B cell (primary cell): ENCODE data around the gene CYTIP. TPM values are rescaled to one million over a fixed set of nuclear protein-coding genes. Genes with fewer than 3 reads are reported as not detected.
A peak's percentile ranks its signal among the peaks of the same experiment; 100 is the strongest.

Source experiments
- ATAC-seq: fragments of 200-7000 bp; cut with Tn5 transposase; one replicate; pipeline ENCODE4 v1.10.0; 2021; ENCODE audit warnings: low read depth, mild to moderate bottlenecking, moderate number of reproducible peaks, moderate library complexity
- CTCF ChIA-PET: fragments of 350-600 bp; sonication (Branson Sonifier 250); formaldehyde crosslinking; loops from one replicate; lab custom pipeline; 2021; ENCODE audit warnings: antibody characterized with exemption, inconsistent platforms; lab: Charles Lee
- POLR2A ChIA-PET: fragments of 350-600 bp; sonication (Branson Sonifier 250); formaldehyde crosslinking; loops from one replicate; lab custom pipeline; 2021; ENCODE audit warnings: antibody characterized with exemption; lab: Charles Lee
- DNase-seq: peaks from one replicate; pipeline ENCODE4 v3.0.0; 2013
- H2AFZ ChIP-seq: 2 replicates; pipeline ENCODE4 v1.6.1; 2012; ENCODE audit warnings: mild to moderate bottlenecking, low read depth, low read length; ENCODE audit not compliant: insufficient read depth, poor library complexity, severe bottlenecking
- H3K27ac ChIP-seq, 2 donors: 1 replicate in 1 of 2; 2 replicates in 1 of 2; pipeline ENCODE4 v1.5.1; 2012 to 2013; ENCODE audit warnings: low read length in 2 of 2, mild to moderate bottlenecking in 2 of 2, moderate library complexity in 1 of 2
- H3K27me3 ChIP-seq, 4 experiments: fragments of 200-600 bp in 1 of 4; sonication (generic) in 1 of 4; replicated peaks in 1 of 4; 1 replicate in 2 of 4; 2 replicates in 2 of 4; pipeline versions ENCODE4 v1.6.1 to v1.7.0; 2013 to 2016; ENCODE audit warnings: low read length in 3 of 4, mild to moderate bottlenecking in 2 of 4, mixed read lengths in 1 of 4, moderate library complexity in 1 of 4; ENCODE audit not compliant: insufficient read depth in 4 of 4, control insufficient read depth in 3 of 4; ENCODE audit errors: control extremely low read depth in 1 of 4
- H3K36me3 ChIP-seq, 2 experiments: replicated peaks in 1 of 2; 1 replicate in 1 of 2; 2 replicates in 1 of 2; pipeline versions ENCODE4 v1.6.1 to v1.7.1; 2013; ENCODE audit warnings: low read length in 1 of 2; ENCODE audit not compliant: insufficient read depth in 2 of 2, control insufficient read depth in 1 of 2; ENCODE audit errors: control extremely low read depth in 1 of 2, extremely low read depth in 1 of 2
- H3K4me1 ChIP-seq, 2 donors: fragments of 200-600 bp in 1 of 2; sonication (generic) in 1 of 2; 1 replicate in 1 of 2; 2 replicates in 1 of 2; pipeline versions ENCODE4 v1.5.1 to v1.6.1; 2013 to 2017; ENCODE audit warnings: low read length in 2 of 2; ENCODE audit not compliant: control insufficient read depth in 2 of 2, insufficient read depth in 2 of 2
- H3K4me2 ChIP-seq: replicated peaks from 2 replicates; pipeline ENCODE3; 2012; ENCODE audit warnings: mild to moderate bottlenecking, low read depth, low read length; ENCODE audit not compliant: poor library complexity, severe bottlenecking
- H3K4me3 ChIP-seq, 5 experiments: fragments of 200-600 bp in 1 of 5; sonication (generic) in 1 of 5; 1 replicate in 3 of 5; 2 replicates in 2 of 5; pipeline versions ENCODE4 v1.5.1 to v1.7.0; 2011 to 2016; ENCODE audit warnings: low read length in 4 of 5, mild to moderate bottlenecking in 4 of 5, low read depth in 2 of 5, control low read depth in 1 of 5, moderate library complexity in 1 of 5; ENCODE audit not compliant: insufficient read depth in 1 of 5; ENCODE audit errors: control extremely low read depth in 1 of 5, extremely low read depth in 1 of 5
- H3K79me2 ChIP-seq: fragments of 200-600 bp; sonication (generic); one replicate; pipeline ENCODE4 v1.6.0; 2016; ENCODE audit warnings: low read length; ENCODE audit not compliant: control insufficient read depth, insufficient read depth
- H3K9ac ChIP-seq: fragments of 200-600 bp; sonication (generic); 2 replicates; pipeline ENCODE4 v1.6.1; 2017; ENCODE audit warnings: mild to moderate bottlenecking, low read length, moderate library complexity
- H3K9me3 ChIP-seq, 3 donors: one replicate each; pipeline versions ENCODE4 v1.6.1 to v1.7.1; 2013; ENCODE audit warnings: low read length in 2 of 3; ENCODE audit not compliant: control insufficient read depth in 2 of 3, insufficient read depth in 1 of 3; ENCODE audit errors: control extremely low read depth in 1 of 3
- H4K20me1 ChIP-seq: 2 replicates; pipeline ENCODE4 v1.6.0; 2012; ENCODE audit warnings: mild to moderate bottlenecking, low read length; ENCODE audit not compliant: insufficient read depth, control insufficient read depth, poor library complexity, severe bottlenecking
- H3K27ac Mint-ChIP-seq: one replicate; pipeline ENCODE4 v1.8.0; 2021; ENCODE audit warnings: mixed read lengths
- H3K27me3 Mint-ChIP-seq: one replicate; pipeline ENCODE4 v1.8.0; 2021; ENCODE audit warnings: mixed read lengths
- H3K4me1 Mint-ChIP-seq: one replicate; pipeline ENCODE4 v1.8.0; 2021; ENCODE audit warnings: mixed read lengths
- H3K4me3 Mint-ChIP-seq: one replicate; pipeline ENCODE4 v1.8.0; 2021; ENCODE audit warnings: mixed read lengths
- H3K9me3 Mint-ChIP-seq: one replicate; pipeline ENCODE4 v1.8.0; 2022; ENCODE audit warnings: mixed read lengths; ENCODE audit not compliant: insufficient read depth
- CTCF ChIP-seq: fragments of 200-600 bp; IDR thresholded peaks from one replicate; pipeline ENCODE4 v1.8.0; 2022; ENCODE audit warnings: antibody characterized with exemption, mild to moderate bottlenecking
- EZH2 ChIP-seq: IDR thresholded peaks from 2 replicates; pipeline ENCODE4 v1.6.1; 2012; ENCODE audit warnings: borderline replicate concordance, low read depth, mild to moderate bottlenecking, moderate library complexity, low read length; ENCODE audit not compliant: insufficient read depth, poor library complexity, severe bottlenecking
- WGBS: methylation state at CpG from one replicate; pipeline ENCODE4 v1.1.5; 2013; ENCODE audit warnings: missing lambda C conversion rate; ENCODE audit not compliant: insufficient coverage; 5-methylcytosine and 5-hydroxymethylcytosine counted together
- intact Hi-C: fragments of 100-400 bp; cut with micrococcal nuclease; formaldehyde crosslinking; loops from one replicate; pipeline ENCODE4 v1.10.0; 2022
- polyA plus RNA-seq: library from polyadenylated mRNA; depleted of rRNA; stranded (reverse); fragments of >200 nt; gene quantifications from 2 replicates; pipeline ENCODE4 v1.2.3, GENCODE V29; 2012
- total RNA-seq, 2 donors: library from RNA; stranded (reverse); fragments of 120-200 nt in 1 of 2; gene quantifications; 1 replicate in 1 of 2; 2 replicates in 1 of 2; pipeline versions ENCODE4 v1.2.3 to v1.2.4, GENCODE V29; 2013 to 2022

CYTIP gene
- total and polyA plus RNA-seq, 2 donors (not counting 1 experiment from before 2014, with no cell fraction given), result 73.0 to 327 TPM

DNA sequence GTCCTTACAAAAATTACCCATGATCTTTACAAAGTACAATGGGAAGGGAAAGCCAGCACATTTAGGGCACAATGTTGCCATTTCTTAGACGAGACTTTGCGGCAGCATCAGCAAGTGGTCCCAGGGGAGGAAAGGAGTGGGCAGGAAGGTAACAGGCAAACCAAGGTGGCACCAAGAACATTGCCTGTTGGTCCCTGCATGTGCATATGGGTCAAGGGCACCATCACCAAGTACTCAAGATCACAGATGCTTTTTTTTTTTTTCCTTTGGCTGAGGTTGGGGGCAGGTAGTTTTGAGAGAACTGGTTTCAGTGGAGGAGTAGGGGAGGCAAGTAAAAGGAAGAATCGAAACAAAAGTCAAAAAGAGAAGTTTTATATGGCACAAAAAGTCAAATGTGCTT is 752 bp upstream of the CYTIP start:
- Histone ChIP-seq H3K4me1 (peaks cover 34 to 37% of the 10 kb centered on the region in 2 donors), H3K27ac (peak overlapping the region; percentile 93 to 96), H3K4me2 (peak overlapping the region; percentile 76), H4K20me1 (peaks cover 5% of the 10 kb centered on the region), H3K9me3 (no peaks in the 10 kb centered on the region), H3K4me3 (peak overlapping the region; percentile 82 to 98 (median 92)), H3K36me3 (peaks cover 0 to 8% of the 10 kb centered on the region in 2 experiments), H2AFZ (peak overlapping the region; percentile 56), H3K27me3 (no peaks in the 10 kb centered on the region), H3K9ac (peak overlapping the region; percentile 96), H3K79me2 (peaks cover 66% of the 10 kb centered on the region)
- ChIA-PET POLR2A (interaction anchor here (2.0 to 6.1 kb wide), 2 partner anchors 24 to 40 kb away, joined by 29 to 41 read pairs; no protein-coding TSS in a partner anchor), CTCF (interaction anchor here (0.7 to 2.5 kb wide), 7 partner anchors 22 to 142 kb away, joined by 3 to 27 read pairs (median 6); partner anchors contain the start of gene ERMN)
- peak; percentile 28 for ATAC-seq
- whole genome bisulfite sequencing, result 0% methylated on average over 2 of the region's 3 CpGs
- no peaks in the 10 kb centered on the region for H3K27me3 Mint-ChIP-seq
- no peaks in the 10 kb centered on the region for H3K9me3 Mint-ChIP-seq
- peak; percentile 76 for DNase-seq
- intact Hi-C loops, result loop anchor here (1.0 to 5.0 kb wide), 4 partner anchors 9 to 1102 kb away; no protein-coding TSS in a partner anchor
- no peak for TF ChIP-seq CTCF
- no peak for TF ChIP-seq EZH2
- H3K4me3 Mint-ChIP-seq, result peak overlapping the region; percentile 94
- H3K4me1 Mint-ChIP-seq, result peaks cover 33% of the 10 kb centered on the region
- H3K27ac Mint-ChIP-seq, result peak overlapping the region; percentile 95

DNA sequence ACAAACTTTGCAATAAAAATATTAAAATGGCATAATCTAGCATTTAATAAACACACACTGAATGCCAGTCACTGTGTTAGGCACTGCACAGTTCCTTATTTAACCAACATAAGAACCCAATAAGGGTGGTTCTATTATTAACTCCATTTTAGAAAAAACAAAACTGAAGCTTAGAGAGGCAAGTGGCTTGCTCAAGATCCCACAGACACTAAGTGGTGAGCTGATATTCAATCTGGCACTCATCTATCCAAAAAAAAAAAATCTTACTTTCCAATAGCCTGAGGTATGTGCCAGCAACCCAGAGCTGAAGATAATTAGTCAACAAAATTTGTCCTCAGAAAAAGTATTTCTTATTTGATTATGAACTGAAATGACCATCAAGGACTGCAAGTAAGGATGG is 799 bp downstream of the CYTIP start:
- intact Hi-C loops, result loop anchor here (5.0 kb wide), 1 partner anchor 1101 kb away; no protein-coding TSS in a partner anchor
- H3K4me2 ChIP-seq, result peak overlapping the region; percentile 76
- H4K20me1 ChIP-seq, result peaks cover 11% of the 10 kb centered on the region
- no peak overlapping the region for H2AFZ ChIP-seq
- CTCF ChIA-PET, result interaction anchor here (0.6 to 2.5 kb wide), 17 partner anchors 9 to 116 kb away, joined by 3 to 27 read pairs (median 6); partner anchors contain the start of gene ERMN
- Mint-ChIP-seq H3K9me3 (no peaks in the 10 kb centered on the region), H3K4me1 (peaks cover 43% of the 10 kb centered on the region), H3K27ac (peak overlapping the region; percentile 95), H3K27me3 (no peaks in the 10 kb centered on the region), H3K4me3 (peak overlapping the region; percentile 94)
- TF ChIP-seq EZH2, result no peak
- peaks cover 46 to 52% of the 10 kb centered on the region in 2 donors for H3K4me1 ChIP-seq
- no peaks in the 10 kb centered on the region for H3K9me3 ChIP-seq
- ATAC-seq (peak; percentile 10), DNase-seq (peak; percentile 57)
- peak overlapping the region; percentile 93 to 96 for H3K27ac ChIP-seq
- no peaks in the 10 kb centered on the region for H3K27me3 ChIP-seq
- POLR2A ChIA-PET, result interaction anchor here (0.7 to 6.1 kb wide), 10 partner anchors 9 to 1102 kb away, joined by 3 to 41 read pairs (median 4); no protein-coding TSS in a partner anchor
- peak overlapping the region; percentile 96 for H3K9ac ChIP-seq
- H3K36me3 ChIP-seq, result peaks cover 0 to 12% of the 10 kb centered on the region in 2 experiments
- H3K79me2 ChIP-seq, result peaks cover 82% of the 10 kb centered on the region
- H3K4me3 ChIP-seq, result peak overlapping the region; percentile 82 to 98 (median 92)
